HEK293 (cell line): Measurements from ENCODE around the gene CCM2.

Experiments
- ATF2 ChIP-seq: fragments of 450-650 bp; formaldehyde crosslinking; IDR thresholded peaks from 2 replicates; pipeline ENCODE4 v1.5.1; 2016; ENCODE audit warnings: missing biosample characterization, missing genetic modification characterization, low read depth
- BCL11B ChIP-seq: fragments of 450-650 bp; formaldehyde crosslinking; IDR thresholded peaks from 2 replicates; pipeline ENCODE4 v1.5.1; 2016; ENCODE audit warnings: low read depth, missing biosample characterization, missing genetic modification characterization
- GLIS1 ChIP-seq: fragments of 450-650 bp; formaldehyde crosslinking; IDR thresholded peaks from 2 replicates; pipeline ENCODE4 v1.5.1; 2016; ENCODE audit warnings: missing biosample characterization, missing genetic modification characterization
- KLF7 ChIP-seq: fragments of 450-650 bp; formaldehyde crosslinking; IDR thresholded peaks from 2 replicates; pipeline ENCODE4 v1.5.1; 2016; ENCODE audit warnings: missing biosample characterization, missing genetic modification characterization, borderline replicate concordance
- MEIS1 ChIP-seq: sonication (generic); formaldehyde crosslinking; IDR thresholded peaks from 2 replicates; pipeline ENCODE4 v1.8.1; 2022; ENCODE audit warnings: missing genetic modification reagents, mild to moderate bottlenecking, borderline replicate concordance
- SP3 ChIP-seq: fragments of 450-650 bp; formaldehyde crosslinking; IDR thresholded peaks from 2 replicates; pipeline ENCODE4 v1.5.1; 2016; ENCODE audit warnings: missing biosample characterization, missing genetic modification characterization
- ZBTB8A ChIP-seq: fragments of 450-650 bp; formaldehyde crosslinking; IDR thresholded peaks from 2 replicates; pipeline ENCODE4 v1.5.1; 2016; ENCODE audit warnings: missing biosample characterization, missing genetic modification characterization
- ZFP41 ChIP-seq: fragments of 450-650 bp; formaldehyde crosslinking; IDR thresholded peaks from 2 replicates; pipeline ENCODE4 v1.5.1; 2016; ENCODE audit warnings: missing biosample characterization, missing genetic modification characterization, borderline replicate concordance
- ZNF121 ChIP-seq: fragments of 450-650 bp; formaldehyde crosslinking; IDR thresholded peaks from 2 replicates; pipeline ENCODE4 v1.5.1; 2016; ENCODE audit warnings: missing biosample characterization, missing genetic modification characterization
- ZNF184 ChIP-seq: fragments of 450-650 bp; IDR thresholded peaks from 2 replicates; pipeline ENCODE4 v1.5.1; 2018; ENCODE audit warnings: missing biosample characterization, mild to moderate bottlenecking, missing genetic modification characterization
- ZNF366 ChIP-seq: fragments of 450-650 bp; formaldehyde crosslinking; conservative IDR thresholded peaks from 2 replicates; pipeline ENCODE4 v1.5.1; 2016; ENCODE audit warnings: missing biosample characterization, missing genetic modification characterization
- ZNF394 ChIP-seq: fragments of 450-650 bp; formaldehyde crosslinking; IDR thresholded peaks from 2 replicates; pipeline ENCODE4 v1.5.1; 2016; ENCODE audit warnings: missing biosample characterization, missing genetic modification characterization, mild to moderate bottlenecking, moderate library complexity, borderline replicate concordance
- ZNF404 ChIP-seq: fragments of 450-650 bp; formaldehyde crosslinking; IDR thresholded peaks from 2 replicates; pipeline ENCODE4 v1.5.1; 2017; ENCODE audit warnings: missing biosample characterization, missing genetic modification characterization
- ZNF518A ChIP-seq: fragments of 450-650 bp; formaldehyde crosslinking; conservative IDR thresholded peaks from 2 replicates; pipeline ENCODE4 v1.5.1; 2016; ENCODE audit warnings: low read depth, missing biosample characterization, missing genetic modification characterization
- ZNF521 ChIP-seq: fragments of 450-650 bp; formaldehyde crosslinking; IDR thresholded peaks from 2 replicates; pipeline ENCODE4 v1.5.1; 2017; ENCODE audit warnings: missing biosample characterization, mild to moderate bottlenecking, missing genetic modification characterization
- ZNF621 ChIP-seq: fragments of 450-650 bp; formaldehyde crosslinking; IDR thresholded peaks from 2 replicates; pipeline ENCODE4 v1.5.1; 2017; ENCODE audit warnings: missing biosample characterization, missing genetic modification characterization
- ZNF645 ChIP-seq: fragments of 450-650 bp; formaldehyde crosslinking; IDR thresholded peaks from 2 replicates; pipeline ENCODE4; 2016; ENCODE audit warnings: missing biosample characterization, missing genetic modification characterization
- ZNF76 ChIP-seq: fragments of 450-650 bp; formaldehyde crosslinking; IDR thresholded peaks from 2 replicates; pipeline ENCODE4; 2016; ENCODE audit warnings: low read depth, missing biosample characterization, missing genetic modification characterization, borderline replicate concordance
- ZNF776 ChIP-seq: fragments of 450-650 bp; formaldehyde crosslinking; IDR thresholded peaks from 2 replicates; pipeline ENCODE4 v1.5.0; 2017; ENCODE audit warnings: missing biosample characterization, missing genetic modification characterization, borderline replicate concordance
- ZSCAN30 ChIP-seq: fragments of 450-650 bp; IDR thresholded peaks from 2 replicates; pipeline ENCODE4 v1.5.1; 2018; ENCODE audit warnings: missing biosample characterization, mild to moderate bottlenecking, missing genetic modification characterization, moderate library complexity
- TF ChIP-seq, protein P1 (sequence below): fragments of 450-650 bp; formaldehyde crosslinking; IDR thresholded peaks from 2 replicates; pipeline ENCODE4 v1.5.1; 2016; ENCODE audit warnings: missing biosample characterization, missing genetic modification characterization
- TF ChIP-seq, protein P2 (sequence below): fragments of 450-650 bp; formaldehyde crosslinking; IDR thresholded peaks from 2 replicates; pipeline ENCODE4 v1.5.1; 2016; ENCODE audit warnings: missing biosample characterization, missing genetic modification characterization
- TF ChIP-seq, protein P3 (sequence below): fragments of 450-650 bp; formaldehyde crosslinking; IDR thresholded peaks from 2 replicates; pipeline ENCODE4 v1.5.1; 2017; ENCODE audit warnings: missing biosample characterization, missing genetic modification characterization
- TF ChIP-seq, protein P4 (sequence below): sonication (generic); formaldehyde crosslinking; IDR thresholded peaks from 2 replicates; pipeline ENCODE4 v1.8.1; 2022; ENCODE audit warnings: mild to moderate bottlenecking, moderate library complexity, missing genetic modification reagents

The CCM2 gene

GRCh38 chr7:44986218-44987053 is 13.6 kb upstream of the CCM2 start (continued):
- peak; percentile 99 for TF ChIP-seq ATF2 (tag by site-specific recombination)
- TF ChIP-seq ZNF776, result no peak
- no peak for TF ChIP-seq ZNF521 (tag by site-specific recombination)
- TF ChIP-seq MEIS1 (CRISPR knock-in tag), result no peak
- TF ChIP-seq, protein P1, sequence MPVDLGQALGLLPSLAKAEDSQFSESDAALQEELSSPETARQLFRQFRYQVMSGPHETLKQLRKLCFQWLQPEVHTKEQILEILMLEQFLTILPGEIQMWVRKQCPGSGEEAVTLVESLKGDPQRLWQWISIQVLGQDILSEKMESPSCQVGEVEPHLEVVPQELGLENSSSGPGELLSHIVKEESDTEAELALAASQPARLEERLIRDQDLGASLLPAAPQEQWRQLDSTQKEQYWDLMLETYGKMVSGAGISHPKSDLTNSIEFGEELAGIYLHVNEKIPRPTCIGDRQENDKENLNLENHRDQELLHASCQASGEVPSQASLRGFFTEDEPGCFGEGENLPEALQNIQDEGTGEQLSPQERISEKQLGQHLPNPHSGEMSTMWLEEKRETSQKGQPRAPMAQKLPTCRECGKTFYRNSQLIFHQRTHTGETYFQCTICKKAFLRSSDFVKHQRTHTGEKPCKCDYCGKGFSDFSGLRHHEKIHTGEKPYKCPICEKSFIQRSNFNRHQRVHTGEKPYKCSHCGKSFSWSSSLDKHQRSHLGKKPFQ (tag by site-specific recombination), result no peak
- TF ChIP-seq BCL11B, result no peak
- peak; percentile 69; the same call in 1 of the 2 replicates for TF ChIP-seq ZNF76 (tag by site-specific recombination)
- TF ChIP-seq ZNF518A (tag by site-specific recombination), result no peak
- peak; percentile 68; the same call in 1 of the 2 replicates for TF ChIP-seq ZNF394 (tag by site-specific recombination)
- peak; percentile 57 for TF ChIP-seq GLIS1
- no peak for TF ChIP-seq ZNF121
- no peak for TF ChIP-seq ZFP41 (tag by site-specific recombination)
- peak; percentile 100 for TF ChIP-seq ZBTB8A (tag by site-specific recombination)
- TF ChIP-seq ZNF404 (tag by site-specific recombination), result no peak
- TF ChIP-seq ZNF366 (tag by site-specific recombination), result no peak
- no peak for TF ChIP-seq ZNF645 (tag by site-specific recombination)
- TF ChIP-seq, protein P2, sequence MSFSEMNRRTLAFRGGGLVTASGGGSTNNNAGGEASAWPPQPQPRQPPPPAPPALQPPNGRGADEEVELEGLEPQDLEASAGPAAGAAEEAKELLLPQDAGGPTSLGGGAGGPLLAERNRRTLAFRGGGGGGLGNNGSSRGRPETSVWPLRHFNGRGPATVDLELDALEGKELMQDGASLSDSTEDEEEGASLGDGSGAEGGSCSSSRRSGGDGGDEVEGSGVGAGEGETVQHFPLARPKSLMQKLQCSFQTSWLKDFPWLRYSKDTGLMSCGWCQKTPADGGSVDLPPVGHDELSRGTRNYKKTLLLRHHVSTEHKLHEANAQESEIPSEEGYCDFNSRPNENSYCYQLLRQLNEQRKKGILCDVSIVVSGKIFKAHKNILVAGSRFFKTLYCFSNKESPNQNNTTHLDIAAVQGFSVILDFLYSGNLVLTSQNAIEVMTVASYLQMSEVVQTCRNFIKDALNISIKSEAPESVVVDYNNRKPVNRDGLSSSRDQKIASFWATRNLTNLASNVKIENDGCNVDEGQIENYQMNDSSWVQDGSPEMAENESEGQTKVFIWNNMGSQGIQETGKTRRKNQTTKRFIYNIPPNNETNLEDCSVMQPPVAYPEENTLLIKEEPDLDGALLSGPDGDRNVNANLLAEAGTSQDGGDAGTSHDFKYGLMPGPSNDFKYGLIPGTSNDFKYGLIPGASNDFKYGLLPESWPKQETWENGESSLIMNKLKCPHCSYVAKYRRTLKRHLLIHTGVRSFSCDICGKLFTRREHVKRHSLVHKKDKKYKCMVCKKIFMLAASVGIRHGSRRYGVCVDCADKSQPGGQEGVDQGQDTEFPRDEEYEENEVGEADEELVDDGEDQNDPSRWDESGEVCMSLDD (tag by site-specific recombination), result peak; percentile 88; the same call in 1 of the 2 replicates
- peak; percentile 69; the same call in 1 of the 2 replicates for TF ChIP-seq KLF7
- TF ChIP-seq, protein P3, sequence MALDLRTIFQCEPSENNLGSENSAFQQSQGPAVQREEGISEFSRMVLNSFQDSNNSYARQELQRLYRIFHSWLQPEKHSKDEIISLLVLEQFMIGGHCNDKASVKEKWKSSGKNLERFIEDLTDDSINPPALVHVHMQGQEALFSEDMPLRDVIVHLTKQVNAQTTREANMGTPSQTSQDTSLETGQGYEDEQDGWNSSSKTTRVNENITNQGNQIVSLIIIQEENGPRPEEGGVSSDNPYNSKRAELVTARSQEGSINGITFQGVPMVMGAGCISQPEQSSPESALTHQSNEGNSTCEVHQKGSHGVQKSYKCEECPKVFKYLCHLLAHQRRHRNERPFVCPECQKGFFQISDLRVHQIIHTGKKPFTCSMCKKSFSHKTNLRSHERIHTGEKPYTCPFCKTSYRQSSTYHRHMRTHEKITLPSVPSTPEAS (tag by site-specific recombination), result 0 out of 2 replicates have a peak, but pooled peaks have one; percentile 31
- TF ChIP-seq, protein P4, sequence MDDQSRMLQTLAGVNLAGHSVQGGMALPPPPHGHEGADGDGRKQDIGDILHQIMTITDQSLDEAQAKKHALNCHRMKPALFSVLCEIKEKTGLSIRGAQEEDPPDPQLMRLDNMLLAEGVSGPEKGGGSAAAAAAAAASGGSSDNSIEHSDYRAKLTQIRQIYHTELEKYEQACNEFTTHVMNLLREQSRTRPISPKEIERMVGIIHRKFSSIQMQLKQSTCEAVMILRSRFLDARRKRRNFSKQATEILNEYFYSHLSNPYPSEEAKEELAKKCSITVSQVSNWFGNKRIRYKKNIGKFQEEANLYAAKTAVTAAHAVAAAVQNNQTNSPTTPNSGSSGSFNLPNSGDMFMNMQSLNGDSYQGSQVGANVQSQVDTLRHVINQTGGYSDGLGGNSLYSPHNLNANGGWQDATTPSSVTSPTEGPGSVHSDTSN (CRISPR knock-in tag), result peak; percentile 89
- TF ChIP-seq ZNF184 (tag by site-specific recombination), result no peak
- TF ChIP-seq SP3 (tag by site-specific recombination), result peak; percentile 76
- no peak for TF ChIP-seq ZSCAN30 (tag by site-specific recombination)
- TF ChIP-seq ZNF621, result no peak
